ENCODE data around the gene BRSK2.

Gene BRSK2

GRCh38 chr11:1454576-1454975 is 64.8 kb downstream of the BRSK2 start:
- no peak for DNase-seq

GRCh38 chr11:1455032-1455762 is 65.5 kb downstream of the BRSK2 start:
- no peak for DNase-seq

GRCh38 chr11:1455763-1456060 is 66.0 kb downstream of the BRSK2 start:
- DNase-seq: no peak

- no peak for DNase-seq
Measured at GRCh38 chr11:1456176-1456575, 66.4 kb downstream of the BRSK2 start.

- DNase-seq: no peak
Measured at GRCh38 chr11:1456596-1457325, 67.0 kb downstream of the BRSK2 start.

GRCh38 chr11:1457326-1457680 is 67.6 kb downstream of the BRSK2 start:
- no peak for DNase-seq

GRCh38 chr11:1457856-1458255 is 68.1 kb downstream of the BRSK2 start:
- DNase-seq: no peak

- peak; percentile 45 for DNase-seq
Measured at GRCh38 chr11:1458340-1459218, 68.8 kb downstream of the BRSK2 start.

GRCh38 chr11:1459219-1459575 is 69.5 kb downstream of the BRSK2 start:
- DNase-seq: no peak

GRCh38 chr11:1459764-1460395 is 70.1 kb downstream of the BRSK2 start:
- DNase-seq: no peak

- DNase-seq: no peak
Measured at GRCh38 chr11:1460396-1460985, 70.8 kb downstream of the BRSK2 start.

- DNase-seq: no peak
Measured at GRCh38 chr11:1460986-1461825, 71.5 kb downstream of the BRSK2 start.

- no peak for DNase-seq
Measured at GRCh38 chr11:1461826-1462697, 72.3 kb downstream of the BRSK2 start.

- no peak for DNase-seq
Measured at GRCh38 chr11:1462698-1462975, 72.9 kb downstream of the BRSK2 start.

GRCh38 chr11:1463056-1463455 is 73.3 kb downstream of the BRSK2 start:
- DNase-seq: no peak

- DNase-seq: no peak
Measured at GRCh38 chr11:1466784-1467183, 77.0 kb downstream of the BRSK2 start.

- DNase-seq: no peak
Measured at GRCh38 chr11:1467270-1467669, 77.5 kb downstream of the BRSK2 start.

GRCh38 chr11:1468002-1468401 is 78.3 kb downstream of the BRSK2 start:
- no peak for DNase-seq

- DNase-seq: no peak
Measured at GRCh38 chr11:1468473-1469066, 78.8 kb downstream of the BRSK2 start.

- no peak for DNase-seq
Measured at GRCh38 chr11:1469287-1469910, 79.7 kb downstream of the BRSK2 start.
